Suprapubic skin (tissue), 4 donors: Measurements from ENCODE around the gene LAMC3.

Source experiments
- EP300 ChIP-seq: sonication (generic); formaldehyde crosslinking; IDR thresholded peaks from one replicate; pipeline ENCODE4 v1.6.1; 2017; ENCODE audit warnings: antibody characterized with exemption
- POLR2A ChIP-seq, 2 donors: fragments of 450-650 bp; IDR thresholded peaks; one replicate each; pipeline ENCODE4 v1.6.1; 2017; ENCODE audit warnings: antibody characterized with exemption in 2 of 2, mild to moderate bottlenecking in 2 of 2, moderate library complexity in 2 of 2
- POLR2AphosphoS5 ChIP-seq, 3 donors: sonication (generic); formaldehyde crosslinking; IDR thresholded peaks; one replicate each; pipeline ENCODE4 v1.6.1; 2017; ENCODE audit warnings: antibody characterized with exemption in 3 of 3
- TF ChIP-seq, protein P1 (sequence below), 2 donors: fragments of 200-600 bp in 1 of 2; fragments of 450-650 bp in 1 of 2; sonication (generic) in 1 of 2; IDR thresholded peaks; one replicate each; pipeline ENCODE4 v1.5.1; 2016 to 2019; ENCODE audit warnings: antibody characterized with exemption in 2 of 2, mild to moderate bottlenecking in 1 of 2, moderate library complexity in 1 of 2

DNA sequence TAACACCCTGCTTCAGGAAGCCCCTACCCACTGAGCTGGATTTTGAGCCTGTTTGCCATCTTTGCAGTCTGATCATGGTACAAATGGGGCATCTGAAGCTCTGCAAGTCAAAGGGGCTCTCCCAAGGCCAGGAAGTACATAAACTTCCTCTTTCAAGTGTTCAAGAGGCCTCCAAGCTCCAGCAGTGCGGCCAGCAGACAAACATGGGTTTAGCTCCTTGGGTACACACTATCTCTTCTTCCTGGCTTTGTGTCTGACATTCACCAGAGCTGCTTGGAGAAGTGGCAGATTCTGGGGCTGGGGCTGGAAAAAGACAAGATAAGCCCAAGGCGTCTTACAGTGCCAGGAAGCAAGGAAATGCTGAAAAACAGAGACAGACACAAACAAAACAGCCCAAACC lies 34.1 kb downstream of the LAMC3 start:
- TF ChIP-seq POLR2A (IDR thresholded peaks at IDR 0.05) = no peak
- TF ChIP-seq, protein P1, sequence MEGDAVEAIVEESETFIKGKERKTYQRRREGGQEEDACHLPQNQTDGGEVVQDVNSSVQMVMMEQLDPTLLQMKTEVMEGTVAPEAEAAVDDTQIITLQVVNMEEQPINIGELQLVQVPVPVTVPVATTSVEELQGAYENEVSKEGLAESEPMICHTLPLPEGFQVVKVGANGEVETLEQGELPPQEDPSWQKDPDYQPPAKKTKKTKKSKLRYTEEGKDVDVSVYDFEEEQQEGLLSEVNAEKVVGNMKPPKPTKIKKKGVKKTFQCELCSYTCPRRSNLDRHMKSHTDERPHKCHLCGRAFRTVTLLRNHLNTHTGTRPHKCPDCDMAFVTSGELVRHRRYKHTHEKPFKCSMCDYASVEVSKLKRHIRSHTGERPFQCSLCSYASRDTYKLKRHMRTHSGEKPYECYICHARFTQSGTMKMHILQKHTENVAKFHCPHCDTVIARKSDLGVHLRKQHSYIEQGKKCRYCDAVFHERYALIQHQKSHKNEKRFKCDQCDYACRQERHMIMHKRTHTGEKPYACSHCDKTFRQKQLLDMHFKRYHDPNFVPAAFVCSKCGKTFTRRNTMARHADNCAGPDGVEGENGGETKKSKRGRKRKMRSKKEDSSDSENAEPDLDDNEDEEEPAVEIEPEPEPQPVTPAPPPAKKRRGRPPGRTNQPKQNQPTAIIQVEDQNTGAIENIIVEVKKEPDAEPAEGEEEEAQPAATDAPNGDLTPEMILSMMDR (IDR thresholded peaks at IDR 0.05) = no peak
- no peak for TF ChIP-seq POLR2AphosphoS5 (IDR thresholded peaks at IDR 0.05)
- TF ChIP-seq EP300 = no peak
